ENCODE measurements around the gene BTRC.
"Not testable (repeated sequence)": the region's sequence is repeated elsewhere in the genome, so short reads cannot be mapped to it uniquely, and the experiment has no call there.

BTRC gene

GRCh38 chr10:101346177-101346576 lies 7.8 kb upstream of the BTRC start:
- no peak for DNase-seq (ENCODE audit: low read depth, low spot score)

GRCh38 chr10:101351017-101351416 lies 2.9 kb upstream of the BTRC start:
- no peak for DNase-seq (ENCODE audit: low read depth, low spot score)

GRCh38 chr10:101351477-101351876 lies 2.5 kb upstream of the BTRC start:
- no peak for DNase-seq (ENCODE audit: low read depth, low spot score)

- not testable (repeated sequence) for DNase-seq (ENCODE audit: low read depth, low spot score)
Observed at GRCh38 chr10:101352857-101353256, 1.1 kb upstream of the BTRC start.

- DNase-seq (ENCODE audit: low read depth, low spot score) = peak; percentile 16
Observed at GRCh38 chr10:101354328-101355071, 535 bp downstream of the BTRC start.

- DNase-seq (ENCODE audit: low read depth, low spot score) = no peak
Observed at GRCh38 chr10:101355072-101355706, 1.2 kb downstream of the BTRC start.

GRCh38 chr10:101356132-101356531 lies 2.2 kb downstream of the BTRC start:
- DNase-seq (ENCODE audit: low read depth, low spot score) = no peak

- DNase-seq (ENCODE audit: low read depth, low spot score) = no peak
Observed at GRCh38 chr10:101357958-101358357, 4.0 kb downstream of the BTRC start.

- DNase-seq (ENCODE audit: low read depth, low spot score) = no peak
Observed at GRCh38 chr10:101358706-101359300, 4.8 kb downstream of the BTRC start.

GRCh38 chr10:101360090-101360489 lies 6.1 kb downstream of the BTRC start:
- DNase-seq (ENCODE audit: low read depth, low spot score) = not testable (repeated sequence)

- DNase-seq (ENCODE audit: low read depth, low spot score) = not testable (repeated sequence)
Observed at GRCh38 chr10:101360841-101361240, 6.9 kb downstream of the BTRC start.

GRCh38 chr10:101363850-101364400 lies 10.0 kb downstream of the BTRC start:
- no peak for DNase-seq (ENCODE audit: low read depth, low spot score)

GRCh38 chr10:101364721-101365120 lies 10.8 kb downstream of the BTRC start:
- no peak for DNase-seq (ENCODE audit: low read depth, low spot score)

- no peak for DNase-seq (ENCODE audit: low read depth, low spot score)
Observed at GRCh38 chr10:101367569-101368453, 13.8 kb downstream of the BTRC start.

GRCh38 chr10:101373063-101373462 lies 19.1 kb downstream of the BTRC start:
- DNase-seq (ENCODE audit: low read depth, low spot score) = no peak

GRCh38 chr10:101373993-101374392 lies 20.0 kb downstream of the BTRC start:
- DNase-seq (ENCODE audit: low read depth, low spot score) = not testable (repeated sequence)

- DNase-seq (ENCODE audit: low read depth, low spot score) = no peak
Observed at GRCh38 chr10:101375076-101375475, 21.1 kb downstream of the BTRC start.

GRCh38 chr10:101379663-101380352 lies 25.8 kb downstream of the BTRC start:
- no peak for DNase-seq (ENCODE audit: low read depth, low spot score)

- DNase-seq (ENCODE audit: low read depth, low spot score) = no peak
Observed at GRCh38 chr10:101380353-101381017, 26.5 kb downstream of the BTRC start.

- DNase-seq (ENCODE audit: low read depth, low spot score) = no peak
Observed at GRCh38 chr10:101385866-101386658, 32.1 kb downstream of the BTRC start.

Measured in brain pericyte (primary cell).